A673 (cell line): ENCODE measurements around the gene LGALS3BP. TPM values are rescaled to one million over a fixed set of nuclear protein-coding genes. Genes with fewer than 3 reads are reported as not detected.

Experiments used
- BruUV-seq: library from RNA; stranded (reverse); fragments of 400-500 nt; replicated peaks from 2 replicates; lab custom pipeline; 2021; lab: Mats Ljungman, UMichigan
- CTCF ChIA-PET: fragments of 300-600 bp; sonication (Branson Sonifier 250); formaldehyde crosslinking; loops from one replicate; lab custom pipeline; 2022; ENCODE audit warnings: antibody characterized with exemption; lab: Charles Lee
- POLR2A ChIA-PET: fragments of 300-600 bp; sonication (Branson Sonifier 250); formaldehyde crosslinking; loops from one replicate; lab custom pipeline; 2022; ENCODE audit warnings: antibody characterized with exemption; ENCODE audit not compliant: low non-redundant PET; lab: Charles Lee
- DNase-seq: peaks from one replicate; pipeline ENCODE4 v3.0.0-alpha.2; 2015; ENCODE audit warnings: low spot score
- H3K27ac ChIP-seq: fragments of 200-600 bp; sonication (generic); 2 replicates; pipeline ENCODE4 v1.5.1; 2016; ENCODE audit warnings: mixed run types, low read depth, mild to moderate bottlenecking, mixed read lengths, antibody characterized with exemption, low read length; ENCODE audit not compliant: poor library complexity, severe bottlenecking
- H3K27me3 ChIP-seq: fragments of 200-600 bp; sonication (generic); replicated peaks from 2 replicates; pipeline ENCODE4 v1.6.1; 2017; ENCODE audit warnings: mixed run types, low read depth, mild to moderate bottlenecking, mixed read lengths, antibody characterized with exemption, low read length; ENCODE audit not compliant: insufficient read depth, poor library complexity
- H3K36me3 ChIP-seq: fragments of 200-600 bp; sonication (generic); 2 replicates; pipeline ENCODE4 v1.6.1; 2016; ENCODE audit warnings: mixed run types, mild to moderate bottlenecking, mixed read lengths, antibody characterized with exemption, low read length; ENCODE audit not compliant: insufficient read depth, poor library complexity, severe bottlenecking
- H3K4me1 ChIP-seq: fragments of 200-600 bp; sonication (generic); 2 replicates; pipeline ENCODE4 v1.6.1; 2017; ENCODE audit warnings: mixed run types, mild to moderate bottlenecking, mixed read lengths, antibody characterized with exemption, low read length; ENCODE audit not compliant: insufficient read depth, poor library complexity, severe bottlenecking
- H3K4me3 ChIP-seq: fragments of 200-600 bp; sonication (generic); 2 replicates; pipeline ENCODE4 v1.5.1; 2016; ENCODE audit warnings: low read depth, mixed run types, mild to moderate bottlenecking, mixed read lengths, low read length; ENCODE audit not compliant: poor library complexity, severe bottlenecking
- H3K9me3 ChIP-seq: fragments of 200-600 bp; sonication (generic); 2 replicates; pipeline ENCODE4 v1.6.1; 2016; ENCODE audit warnings: mixed run types, low read depth, mild to moderate bottlenecking, mixed read lengths, antibody characterized with exemption, low read length; ENCODE audit not compliant: poor library complexity, severe bottlenecking
- CTCF ChIP-seq: fragments of 300-800, 200-600 bp; sonication (generic); conservative IDR thresholded peaks from 2 replicates; pipeline ENCODE4 v1.5.1; 2017; ENCODE audit warnings: low read depth, mild to moderate bottlenecking, antibody characterized with exemption, low read length, moderate library complexity, mixed read lengths
- EZH2 ChIP-seq: fragments of 200-600 bp; sonication (generic); IDR thresholded peaks from 2 replicates; pipeline ENCODE4 v1.6.1; 2017; ENCODE audit warnings: borderline replicate concordance, low read depth, mild to moderate bottlenecking, mixed read lengths, antibody characterized with exemption, low read length; ENCODE audit not compliant: poor library complexity, severe bottlenecking
- intact Hi-C: fragments of 100-400 bp; cut with micrococcal nuclease; formaldehyde crosslinking; loops from one replicate; pipeline ENCODE4 v1.10.0; 2022; ENCODE audit not compliant: unreplicated experiment
- total RNA-seq: library from RNA; stranded (reverse); gene quantifications from 2 replicates; pipeline ENCODE4 v1.2.3, GENCODE V29; 2021

The LGALS3BP gene
- total RNA-seq, 1 experiment from 2014 or later = 295 TPM

GRCh38 chr17:78937561-78937960, 42.2 kb downstream of the LGALS3BP start:
- ChIA-PET CTCF (interaction anchor here (0.6 kb wide), 1 partner anchor 15 kb away, joined by 6 read pairs; no protein-coding TSS in a partner anchor), POLR2A (no interaction called here)
- Histone ChIP-seq H3K27me3 (no peaks in the 10 kb centered on the region), H3K4me1 (peaks cover 24% of the 10 kb centered on the region), H3K9me3 (no peaks in the 10 kb centered on the region), H3K4me3 (no peak overlapping the region), H3K36me3 (no peaks in the 10 kb centered on the region), H3K27ac (no peak overlapping the region)
- intact Hi-C loops = no loop called here
- BruUV-seq = no TSS peak
- DNase-seq = no peak
- no peak for TF ChIP-seq EZH2
- TF ChIP-seq CTCF = no peak

- peak; percentile 86 for DNase-seq
- Histone ChIP-seq H3K9me3 (no peaks in the 10 kb centered on the region), H3K36me3 (no peaks in the 10 kb centered on the region), H3K27ac (no peak overlapping the region), H3K27me3 (no peaks in the 10 kb centered on the region), H3K4me3 (no peak overlapping the region), H3K4me1 (peaks cover 24% of the 10 kb centered on the region)
- BruUV-seq = no TSS peak
- CTCF ChIA-PET = no interaction called here
- TF ChIP-seq EZH2 = no peak
- no peak for TF ChIP-seq CTCF
- intact Hi-C loops = no loop called here
- POLR2A ChIA-PET = no interaction called here
These were observed 44.1 kb downstream of the LGALS3BP start for GRCh38 chr17:78935419-78936323.

GRCh38 chr17:78934681-78935418, 44.9 kb downstream of the LGALS3BP start:
- POLR2A ChIA-PET = no interaction called here

More at GRCh38 chr17:78934681-78935418, 44.9 kb downstream of the LGALS3BP start:
- no peak overlapping the region for H3K27ac ChIP-seq
- no peaks in the 10 kb centered on the region for H3K36me3 ChIP-seq
- intact Hi-C loops = no loop called here
- H3K27me3 ChIP-seq = no peaks in the 10 kb centered on the region
- DNase-seq = no peak
- peaks cover 24% of the 10 kb centered on the region for H3K4me1 ChIP-seq
- no peak overlapping the region for H3K4me3 ChIP-seq
- no TSS peak for BruUV-seq
- CTCF ChIA-PET = no interaction called here
- no peaks in the 10 kb centered on the region for H3K9me3 ChIP-seq
- TF ChIP-seq EZH2 (no peak), CTCF (no peak)
